ENCODE measurements around the gene NUP133. TPM values are rescaled to one million over a fixed set of nuclear protein-coding genes. Genes with fewer than 3 reads are reported as not detected.

Gene NUP133
- total RNA-seq, 1 donor from 2014 or later, result 32.6 TPM

GRCh38 chr1:229537894-229538293 lies 29.8 kb upstream of the NUP133 start:
- no peak for DNase-seq
- Histone ChIP-seq H3K27me3 (ENCODE audit: low read depth) (no peaks in the 10 kb centered on the region), H3K4me1 (no peaks in the 10 kb centered on the region), H3K9me3 (no peaks in the 10 kb centered on the region), H3K36me3 (peaks cover 83% of the 10 kb centered on the region), H3K27ac (no peak overlapping the region), H3K4me3 (no peak overlapping the region)
- no peak for ATAC-seq
- intact Hi-C loops (cut with DNase I), result no loop called here
- TF ChIP-seq CTCF (IDR thresholded peaks at IDR 0.05), result no peak

GRCh38 chr1:229536982-229537381 lies 28.8 kb upstream of the NUP133 start:
- intact Hi-C loops (cut with DNase I), result no loop called here
- H3K4me3 ChIP-seq, result no peak overlapping the region
- peaks cover 83% of the 10 kb centered on the region for H3K36me3 ChIP-seq
- no peaks in the 10 kb centered on the region for H3K27me3 ChIP-seq (ENCODE audit: low read depth)
- no peak for TF ChIP-seq CTCF (IDR thresholded peaks at IDR 0.05)
- no peak overlapping the region for H3K27ac ChIP-seq
- no peak for DNase-seq
- no peak for ATAC-seq
- H3K4me1 ChIP-seq, result no peaks in the 10 kb centered on the region
- H3K9me3 ChIP-seq, result no peaks in the 10 kb centered on the region

- no peaks in the 10 kb centered on the region for H3K9me3 ChIP-seq
- H3K36me3 ChIP-seq, result peaks cover 83% of the 10 kb centered on the region
- DNase-seq (no peak), ATAC-seq (no peak)
- H3K27me3 ChIP-seq (ENCODE audit: low read depth), result no peaks in the 10 kb centered on the region
- no peak overlapping the region for H3K4me3 ChIP-seq
- intact Hi-C loops (cut with DNase I), result no loop called here
- no peak overlapping the region for H3K27ac ChIP-seq
- H3K4me1 ChIP-seq, result no peaks in the 10 kb centered on the region
- no peak for TF ChIP-seq CTCF (IDR thresholded peaks at IDR 0.05)
Observed at GRCh38 chr1:229535230-229535629, 27.1 kb upstream of the NUP133 start.

- Histone ChIP-seq H3K4me1 (no peaks in the 10 kb centered on the region), H3K36me3 (peaks cover 83% of the 10 kb centered on the region), H3K27me3 (ENCODE audit: low read depth) (no peaks in the 10 kb centered on the region), H3K27ac (no peak overlapping the region), H3K4me3 (no peak overlapping the region), H3K9me3 (no peaks in the 10 kb centered on the region)
- intact Hi-C loops (cut with DNase I), result no loop called here
- ATAC-seq, result no peak
- TF ChIP-seq CTCF (IDR thresholded peaks at IDR 0.05), result no peak
- no peak for DNase-seq
Observed at GRCh38 chr1:229531326-229531725, 23.2 kb upstream of the NUP133 start.

- H3K36me3 ChIP-seq, result peaks cover 94% of the 10 kb centered on the region
Observed at GRCh38 chr1:229529639-229530038, 21.5 kb upstream of the NUP133 start.

More at GRCh38 chr1:229529639-229530038, 21.5 kb upstream of the NUP133 start:
- H3K9me3 ChIP-seq, result no peaks in the 10 kb centered on the region
- intact Hi-C loops (cut with DNase I), result no loop called here
- H3K4me1 ChIP-seq, result no peaks in the 10 kb centered on the region
- H3K4me3 ChIP-seq, result no peak overlapping the region
- H3K27ac ChIP-seq, result no peak overlapping the region
- no peaks in the 10 kb centered on the region for H3K27me3 ChIP-seq (ENCODE audit: low read depth)
- TF ChIP-seq CTCF (IDR thresholded peaks at IDR 0.05), result no peak
- ATAC-seq (no peak), DNase-seq (no peak)
